ENCODE data around the gene HBA1.
"Not testable (repeated sequence)": the region's sequence is repeated elsewhere in the genome, so short reads cannot be mapped to it uniquely, and the experiment has no call there.

HBA1 gene

DNA sequence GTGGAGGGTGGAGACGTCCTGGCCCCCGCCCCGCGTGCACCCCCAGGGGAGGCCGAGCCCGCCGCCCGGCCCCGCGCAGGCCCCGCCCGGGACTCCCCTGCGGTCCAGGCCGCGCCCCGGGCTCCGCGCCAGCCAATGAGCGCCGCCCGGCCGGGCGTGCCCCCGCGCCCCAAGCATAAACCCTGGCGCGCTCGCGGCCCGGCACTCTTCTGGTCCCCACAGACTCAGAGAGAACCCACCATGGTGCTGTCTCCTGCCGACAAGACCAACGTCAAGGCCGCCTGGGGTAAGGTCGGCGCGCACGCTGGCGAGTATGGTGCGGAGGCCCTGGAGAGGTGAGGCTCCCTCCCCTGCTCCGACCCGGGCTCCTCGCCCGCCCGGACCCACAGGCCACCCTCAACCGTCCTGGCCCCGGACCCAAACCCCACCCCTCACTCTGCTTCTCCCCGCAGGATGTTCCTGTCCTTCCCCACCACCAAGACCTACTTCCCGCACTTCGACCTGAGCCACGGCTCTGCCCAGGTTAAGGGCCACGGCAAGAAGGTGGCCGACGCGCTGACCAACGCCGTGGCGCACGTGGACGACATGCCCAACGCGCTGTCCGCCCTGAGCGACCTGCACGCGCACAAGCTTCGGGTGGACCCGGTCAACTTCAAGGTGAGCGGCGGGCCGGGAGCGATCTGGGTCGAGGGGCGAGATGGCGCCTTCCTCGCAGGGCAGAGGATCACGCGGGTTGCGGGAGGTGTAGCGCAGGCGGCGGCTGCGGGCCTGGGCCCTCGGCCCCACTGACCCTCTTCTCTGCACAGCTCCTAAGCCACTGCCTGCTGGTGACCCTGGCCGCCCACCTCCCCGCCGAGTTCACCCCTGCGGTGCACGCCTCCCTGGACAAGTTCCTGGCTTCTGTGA lies at the start of gene HBA1:
HBA1 (plus strand) TSS at position 204 of the 906 bp plus-strand sequence; CDS start at position 241, 37 bp downstream.
- DNase-seq, result not testable (repeated sequence)

DNA sequence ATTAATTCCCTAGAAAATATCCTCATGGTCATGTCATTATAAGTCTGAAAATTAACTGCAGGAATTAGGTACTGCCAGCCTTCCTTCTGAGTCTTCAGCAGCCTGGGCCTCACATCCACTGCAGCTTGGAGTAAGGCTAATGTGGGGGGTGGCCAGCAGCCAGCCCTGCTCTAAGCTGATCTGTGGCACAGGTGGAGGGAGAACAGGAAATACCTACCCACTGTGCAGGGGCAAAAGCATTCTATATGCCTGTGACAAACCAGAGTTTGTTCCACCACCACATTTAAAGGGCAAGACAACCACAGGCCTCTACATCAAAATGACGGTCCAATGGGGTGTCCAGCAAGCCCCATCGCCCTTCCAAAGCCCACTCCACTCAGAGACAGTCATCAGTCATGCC lies 47.4 kb upstream of the HBA1 start:
- DNase-seq, result no peak

DNA sequence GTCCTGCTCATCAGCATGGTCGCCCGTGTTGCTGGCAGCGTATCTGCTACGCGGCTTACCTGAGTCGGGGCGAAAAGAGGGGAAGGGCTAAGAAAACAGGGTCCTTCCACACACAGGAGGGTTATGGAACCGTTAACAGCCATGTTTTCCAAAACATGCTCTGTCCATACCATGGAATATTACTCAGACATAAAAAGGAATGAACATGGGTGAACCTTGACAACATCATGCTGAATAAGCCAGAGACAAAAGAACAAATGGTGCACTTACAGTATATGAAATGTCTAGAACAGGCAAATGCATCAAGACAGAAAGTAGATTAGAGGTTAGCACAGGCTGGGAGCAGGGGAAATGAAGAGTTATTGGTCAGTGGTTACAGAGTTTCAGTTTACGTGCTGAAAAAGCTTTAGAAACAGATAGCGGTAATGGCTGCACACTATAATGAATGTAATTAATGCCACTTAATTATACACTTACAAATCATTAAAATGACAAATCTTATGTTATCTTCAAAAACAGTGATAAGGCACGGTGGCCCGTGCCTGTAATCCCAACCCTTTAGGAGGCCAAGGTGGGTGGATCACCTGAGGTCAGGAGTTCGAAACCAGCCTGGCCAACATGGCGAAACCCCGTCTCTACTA lies 45.8 kb upstream of the HBA1 start:
- no peak for DNase-seq

DNA sequence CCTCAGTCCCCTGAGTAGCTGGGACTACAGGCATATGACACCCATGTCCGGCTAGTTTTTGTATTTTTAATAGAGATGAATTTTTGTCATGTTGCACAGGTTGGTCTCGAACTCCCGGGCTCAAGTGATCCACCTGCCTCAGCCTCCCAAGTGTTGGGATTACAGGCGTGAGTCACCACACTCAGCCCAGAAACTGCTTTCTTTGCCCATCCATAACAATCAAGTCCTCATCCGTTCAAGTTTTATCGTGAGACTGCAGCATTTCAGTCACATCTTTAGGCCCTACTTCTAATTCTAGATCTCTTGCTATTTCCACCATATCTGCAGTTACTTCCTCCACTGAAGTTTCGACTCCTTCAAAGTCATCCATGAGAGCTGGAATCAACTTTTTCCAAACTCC lies 44.4 kb upstream of the HBA1 start:
- DNase-seq, result no peak

DNA sequence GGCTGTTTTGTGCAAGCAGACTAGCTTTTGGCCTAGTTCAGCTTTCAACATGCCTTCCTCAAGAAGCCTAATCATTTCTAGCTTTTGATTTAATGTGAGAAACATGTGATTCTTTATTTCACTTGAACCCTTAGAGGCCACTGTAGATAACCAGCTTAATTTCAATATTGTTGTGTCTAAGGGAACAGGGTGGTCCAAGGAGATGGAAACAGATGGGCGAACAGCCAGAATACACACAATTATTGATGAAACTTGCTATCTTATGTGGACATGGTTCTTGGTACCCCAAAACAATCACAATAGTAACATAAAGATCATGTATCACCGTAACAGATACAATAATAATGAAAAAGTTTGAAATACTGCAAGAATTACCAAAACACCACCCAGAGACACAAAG lies 42.8 kb upstream of the HBA1 start:
- DNase-seq, result no peak

DNA sequence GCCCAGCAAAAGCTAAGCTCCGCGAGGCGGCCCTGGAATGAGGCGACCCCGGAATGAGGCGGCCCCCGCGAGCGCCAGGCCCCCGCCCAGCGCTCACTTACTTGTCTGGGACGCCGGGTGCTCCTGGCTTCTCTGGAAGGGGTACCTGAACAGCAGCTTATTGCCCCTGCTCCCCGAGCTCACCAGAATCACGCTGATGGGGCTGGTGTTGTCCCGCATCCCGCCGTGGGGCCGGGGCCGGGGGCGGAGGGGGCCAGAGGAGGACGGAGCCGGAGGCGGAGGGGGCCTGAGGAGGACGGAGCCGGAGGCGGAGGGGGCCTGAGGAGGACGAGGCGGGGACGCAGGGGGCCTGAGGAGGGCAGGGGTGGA lies 38.4 kb upstream of the HBA1 start:
- DNase-seq, result peak; percentile 38

DNA sequence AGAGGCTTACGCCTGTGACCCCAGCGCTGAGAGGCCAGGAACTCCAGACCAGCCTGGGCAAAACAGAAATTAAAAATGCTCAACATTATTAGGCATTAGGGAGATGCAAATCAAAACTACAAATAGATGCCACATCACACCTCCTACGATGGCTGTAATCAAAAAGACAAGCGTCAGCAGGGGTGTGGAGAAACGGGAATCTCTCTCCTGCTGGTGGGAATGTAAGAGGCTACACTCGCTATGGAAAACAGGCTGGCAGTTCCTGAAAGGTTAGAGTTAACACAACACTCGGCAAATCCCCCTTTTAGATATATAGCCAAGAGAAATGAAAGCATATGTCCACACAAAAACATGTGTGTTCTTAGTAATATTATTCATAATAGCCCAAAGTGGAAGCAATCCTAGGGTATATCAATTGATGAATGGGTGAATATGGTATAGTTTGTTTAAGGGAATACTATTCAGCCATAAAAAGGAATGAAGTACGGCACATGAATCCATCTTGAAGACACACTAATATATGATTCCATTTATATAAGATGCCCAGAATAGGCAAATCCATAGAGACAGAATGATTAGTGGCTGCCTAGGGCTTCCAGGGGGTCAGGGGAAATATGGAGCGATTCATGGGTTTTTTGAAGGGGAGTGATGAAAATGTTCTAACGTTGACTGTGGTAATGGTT lies 36.2 kb upstream of the HBA1 start:
- no peak for DNase-seq

DNA sequence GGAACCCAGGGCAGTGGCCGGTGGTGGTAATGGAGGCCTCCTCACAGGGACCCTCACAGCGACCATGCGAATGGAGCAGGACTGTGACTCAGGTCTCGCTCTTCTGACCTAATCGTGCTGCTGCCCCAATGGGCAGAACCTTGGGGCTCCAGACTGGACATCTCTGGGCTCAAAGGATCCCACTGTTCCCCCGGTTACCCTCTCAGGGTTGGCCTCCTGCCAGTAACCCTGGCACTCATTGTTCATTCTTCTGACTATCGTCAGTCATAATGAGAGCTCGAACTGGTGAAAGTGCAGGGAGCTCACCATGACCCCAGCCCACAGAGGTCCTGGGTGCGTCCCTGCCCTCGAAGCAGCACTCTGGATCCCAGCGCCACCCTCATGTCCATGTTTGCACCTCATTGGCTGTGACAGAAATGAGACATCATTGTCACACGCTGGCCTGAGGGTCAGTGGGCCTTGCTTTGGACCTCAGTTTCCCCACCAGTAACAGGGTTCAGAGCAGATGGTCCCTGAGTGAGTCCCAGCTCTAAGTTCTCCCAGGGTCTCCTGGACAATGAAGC lies 34.0 kb upstream of the HBA1 start:
- DNase-seq, result no peak

DNA sequence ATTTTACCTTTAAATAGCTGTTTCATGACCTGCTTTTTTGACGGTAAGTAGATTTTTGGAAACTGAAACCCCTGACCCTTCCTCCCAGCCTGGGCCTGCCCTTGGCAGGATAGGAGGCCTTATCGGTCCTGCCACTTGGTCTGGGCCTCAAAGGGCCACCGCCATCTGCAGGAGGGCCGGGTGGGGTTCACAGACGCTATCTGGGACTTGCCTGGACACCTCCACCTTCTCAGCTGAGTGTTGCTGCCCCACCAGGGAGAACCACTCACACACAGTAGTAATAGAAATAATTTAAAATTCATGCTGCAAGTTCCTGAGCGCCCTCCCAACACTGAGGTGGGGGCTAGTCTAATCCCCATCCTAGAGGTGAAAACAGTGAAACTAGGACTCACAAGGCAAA lies 33.4 kb upstream of the HBA1 start:
- DNase-seq, result no peak

DNA sequence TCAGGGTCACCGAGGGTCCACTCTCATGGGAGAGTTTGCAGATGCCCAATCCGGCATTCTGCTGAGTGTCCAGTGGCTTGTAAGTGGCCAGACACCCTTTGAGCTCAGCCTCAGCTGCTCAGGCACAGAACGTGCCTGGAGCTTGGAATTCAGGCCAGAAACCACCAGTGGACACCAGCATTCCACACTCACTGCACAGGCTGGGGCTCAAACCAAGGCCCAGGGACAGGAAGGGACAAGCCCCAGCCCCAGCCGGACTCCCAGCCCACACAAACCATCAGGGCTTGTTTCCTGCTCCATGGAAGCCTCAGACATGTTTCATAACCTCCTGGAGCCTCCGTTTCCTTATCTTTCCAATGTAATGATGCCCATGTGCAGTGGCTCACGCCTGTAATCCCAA lies 33.0 kb upstream of the HBA1 start:
- DNase-seq, result no peak

DNA sequence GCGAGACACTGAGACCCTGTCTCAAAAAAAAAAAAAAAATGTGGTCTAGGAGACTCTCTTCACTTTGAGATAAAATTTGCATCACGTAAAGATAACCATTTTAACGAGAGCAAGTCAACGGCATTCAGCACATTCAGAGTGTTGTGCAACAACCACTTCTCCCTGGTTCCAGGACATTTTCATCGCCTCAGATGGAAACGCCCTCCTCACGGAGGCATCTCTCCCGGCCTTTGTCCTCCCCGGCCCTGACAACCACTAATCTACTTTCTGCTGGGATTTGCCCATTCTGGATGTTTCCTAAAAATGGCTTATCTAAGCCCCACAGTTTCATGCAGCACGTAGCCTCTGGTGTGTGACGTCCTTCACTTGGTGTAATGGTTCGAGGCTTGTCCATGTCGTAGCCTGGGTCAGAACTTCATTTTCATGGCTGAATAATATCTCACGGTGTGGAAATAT lies 31.7 kb upstream of the HBA1 start:
- DNase-seq, result no peak

DNA sequence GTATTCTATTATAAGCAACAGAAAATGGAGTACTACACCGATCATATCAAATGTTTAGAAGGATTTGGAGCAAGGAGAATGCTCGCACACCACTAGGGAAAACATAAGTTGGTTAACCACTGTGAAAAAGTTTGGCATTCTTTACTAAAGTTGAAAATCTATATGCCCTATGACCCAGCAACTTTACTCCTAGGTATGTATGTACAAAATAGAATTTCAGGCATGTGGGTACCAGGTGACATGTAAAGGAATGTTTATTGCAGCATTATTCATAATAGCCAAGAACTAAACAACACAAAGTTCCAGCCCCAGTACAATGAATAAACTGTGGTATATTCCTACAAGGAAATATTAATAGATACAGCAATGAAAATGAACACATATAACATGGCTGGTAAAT lies 29.8 kb upstream of the HBA1 start:
- no peak for DNase-seq

DNA sequence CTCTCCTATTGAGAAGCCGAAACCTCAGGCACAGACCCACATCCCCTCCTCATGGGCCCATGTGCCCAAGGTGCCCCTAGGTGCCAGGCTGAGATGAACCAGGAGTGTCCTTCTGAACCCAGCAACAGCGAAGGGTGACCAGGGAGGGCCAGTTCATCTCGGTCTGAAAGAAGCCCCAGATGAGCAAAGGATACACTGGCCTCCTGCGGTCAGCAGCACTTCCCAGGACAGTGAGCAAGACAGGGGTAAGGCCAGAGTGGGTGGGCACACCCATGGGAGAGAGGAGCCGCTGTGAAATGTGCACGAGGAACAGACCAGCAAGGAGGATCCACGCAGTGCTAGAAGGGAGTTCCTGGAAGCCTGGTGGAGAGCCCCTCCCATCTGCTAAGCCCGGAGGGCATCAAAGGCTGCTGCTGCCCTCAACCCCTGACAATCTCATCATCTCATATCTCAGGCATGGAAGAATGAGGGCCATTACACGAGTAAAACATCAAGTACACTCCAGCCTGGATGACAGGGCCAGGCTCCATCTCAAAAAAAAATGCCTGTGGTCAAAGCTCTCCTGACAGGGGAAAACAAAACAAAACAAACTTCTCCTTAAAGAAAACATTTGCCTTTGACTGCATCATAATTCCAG lies 27.3 kb upstream of the HBA1 start:
- no peak for DNase-seq

DNA sequence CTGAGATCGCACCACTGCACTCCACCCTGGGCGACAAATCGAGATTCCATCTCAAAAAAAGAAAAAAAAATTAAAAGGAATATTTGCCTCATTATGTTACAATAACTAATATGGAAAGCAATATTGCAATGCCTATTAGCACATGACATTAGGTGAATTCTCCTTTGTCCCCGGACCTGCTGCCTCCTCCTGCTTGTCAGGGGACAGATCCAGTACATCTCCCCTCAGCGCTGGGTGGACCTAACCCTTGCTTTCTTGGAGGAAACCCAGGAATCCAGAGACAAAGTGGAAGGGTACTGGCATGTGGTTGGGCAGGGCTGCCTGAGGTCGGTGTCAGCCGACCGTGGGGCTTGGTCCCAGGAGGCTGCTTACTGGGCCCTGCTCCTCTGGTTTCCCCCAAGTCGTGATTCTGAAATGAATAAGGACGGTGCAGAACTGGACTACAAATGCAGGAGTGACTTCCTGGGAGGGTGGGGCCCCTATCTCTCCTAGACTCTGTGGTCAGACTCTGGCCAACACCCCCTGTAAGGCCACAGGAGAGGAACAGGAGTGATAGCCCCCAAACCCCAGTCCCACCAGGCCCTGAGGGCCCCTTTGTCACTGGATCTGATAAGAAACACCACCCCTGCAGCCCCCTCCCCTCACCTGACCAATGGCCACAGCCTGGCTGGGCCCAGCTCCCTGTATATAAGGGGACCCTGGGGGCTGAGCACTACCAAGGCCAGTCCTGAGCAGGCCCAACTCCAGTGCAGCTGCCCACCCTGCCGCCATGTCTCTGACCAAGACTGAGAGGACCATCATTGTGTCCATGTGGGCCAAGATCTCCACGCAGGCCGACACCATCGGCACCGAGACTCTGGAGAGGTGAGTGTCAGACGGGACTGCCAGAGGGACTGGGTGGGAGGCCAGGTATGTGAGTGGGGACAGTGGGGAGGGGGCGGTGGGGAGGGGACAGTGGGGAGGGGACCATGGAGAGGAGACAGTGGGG lies 24.0 kb upstream of the HBA1 start, which contains the start of gene HBZ:
HBZ (plus strand) TSS at position 504 of the 988 bp plus-strand sequence; CDS start at position 770, 266 bp downstream.
- no peak for DNase-seq

DNA sequence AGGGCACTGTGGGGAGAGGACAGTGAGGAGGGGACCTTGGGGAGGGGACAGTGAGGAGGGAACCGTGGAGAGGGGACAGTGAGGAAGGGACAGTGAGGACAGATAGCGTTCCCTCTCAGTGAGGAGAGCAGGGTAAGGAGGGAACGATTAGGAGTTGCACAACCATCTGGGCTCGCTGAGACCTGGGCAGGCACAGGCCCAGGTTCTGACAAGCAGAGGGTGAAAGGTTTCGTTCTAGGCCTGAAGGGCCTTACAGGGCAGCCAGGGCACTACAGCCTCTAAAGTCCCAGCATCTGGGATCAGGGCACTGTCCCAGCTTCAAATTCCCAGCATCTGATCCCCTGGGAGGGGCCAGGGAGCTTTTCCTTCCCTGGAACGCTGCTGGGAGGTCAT lies 23.4 kb upstream of the HBA1 start:
- DNase-seq, result not testable (repeated sequence)

DNA sequence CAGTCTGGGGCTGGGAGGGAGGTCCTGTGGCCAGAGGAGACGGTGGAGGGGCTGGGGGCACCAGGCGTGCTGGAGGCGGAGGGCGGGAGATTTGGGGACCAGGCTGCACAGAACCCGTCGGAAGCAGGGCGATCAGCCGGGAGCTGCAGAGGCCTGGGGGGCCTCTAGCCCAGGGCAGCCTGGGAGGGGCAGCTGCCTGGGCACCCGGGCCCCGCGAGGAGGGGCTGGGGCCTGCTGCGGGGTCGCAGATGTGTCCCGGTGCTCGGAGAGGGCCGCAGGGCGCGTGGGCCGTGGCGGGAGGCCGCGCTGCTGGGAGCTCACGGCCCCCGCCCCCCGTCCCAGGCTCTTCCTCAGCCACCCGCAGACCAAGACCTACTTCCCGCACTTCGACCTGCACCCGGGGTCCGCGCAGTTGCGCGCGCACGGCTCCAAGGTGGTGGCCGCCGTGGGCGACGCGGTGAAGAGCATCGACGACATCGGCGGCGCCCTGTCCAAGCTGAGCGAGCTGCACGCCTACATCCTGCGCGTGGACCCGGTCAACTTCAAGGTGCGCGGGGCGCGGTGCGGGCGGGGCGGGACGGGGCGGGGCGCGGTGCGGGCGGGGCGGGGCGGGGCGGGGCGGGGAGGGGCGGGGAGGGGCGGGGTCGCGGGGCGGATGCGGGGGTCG lies 22.8 kb upstream of the HBA1 start:
- not testable (repeated sequence) for DNase-seq

DNA sequence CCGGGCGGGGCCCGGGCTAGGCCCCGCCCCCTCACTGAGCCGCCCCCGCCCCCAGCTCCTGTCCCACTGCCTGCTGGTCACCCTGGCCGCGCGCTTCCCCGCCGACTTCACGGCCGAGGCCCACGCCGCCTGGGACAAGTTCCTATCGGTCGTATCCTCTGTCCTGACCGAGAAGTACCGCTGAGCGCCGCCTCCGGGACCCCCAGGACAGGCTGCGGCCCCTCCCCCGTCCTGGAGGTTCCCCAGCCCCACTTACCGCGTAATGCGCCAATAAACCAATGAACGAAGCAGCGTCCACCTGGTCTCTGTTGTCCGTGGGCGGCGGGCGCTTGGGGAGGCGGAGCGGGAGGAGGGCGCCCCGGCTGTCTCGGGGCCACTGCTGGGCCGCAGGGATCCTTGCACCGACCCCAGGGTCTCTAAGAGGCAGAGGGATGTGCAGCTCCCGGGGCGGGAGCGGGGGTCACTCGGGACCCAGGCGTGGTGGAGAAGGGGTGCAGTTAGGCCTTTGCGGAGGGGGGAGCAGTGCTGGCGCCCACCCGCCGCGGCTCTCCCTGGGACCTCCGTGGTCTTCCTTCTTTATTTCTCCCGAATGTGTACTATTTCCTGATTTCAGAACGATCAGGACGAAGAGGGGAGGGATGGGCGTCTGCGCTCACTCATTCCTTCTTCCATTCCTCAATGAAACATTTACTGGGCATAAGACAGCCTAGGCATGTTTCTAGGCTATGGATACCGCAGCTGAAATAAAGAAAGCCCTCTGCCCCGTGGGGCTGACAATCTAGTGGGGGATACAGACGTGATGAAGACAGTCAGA lies 22.1 kb upstream of the HBA1 start:
- peak; percentile 32 for DNase-seq

DNA sequence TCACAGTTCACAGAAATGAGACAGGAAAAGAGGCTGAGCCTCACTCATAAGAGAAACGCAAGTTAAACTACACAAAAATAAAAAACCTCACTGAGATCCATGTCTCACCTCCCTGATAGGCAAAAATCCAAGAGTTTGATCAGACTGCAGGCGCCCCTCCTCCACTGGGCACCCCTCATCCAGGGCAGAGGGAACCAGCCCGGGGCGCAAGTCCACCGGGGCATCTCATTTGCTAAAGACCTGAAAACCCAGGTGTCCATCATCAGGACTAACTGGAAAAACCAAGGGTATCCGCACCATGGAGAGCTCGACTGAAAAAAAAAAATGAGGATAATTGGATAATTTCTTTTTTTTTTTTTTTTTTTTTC lies 21.5 kb upstream of the HBA1 start:
- no peak for DNase-seq

DNA sequence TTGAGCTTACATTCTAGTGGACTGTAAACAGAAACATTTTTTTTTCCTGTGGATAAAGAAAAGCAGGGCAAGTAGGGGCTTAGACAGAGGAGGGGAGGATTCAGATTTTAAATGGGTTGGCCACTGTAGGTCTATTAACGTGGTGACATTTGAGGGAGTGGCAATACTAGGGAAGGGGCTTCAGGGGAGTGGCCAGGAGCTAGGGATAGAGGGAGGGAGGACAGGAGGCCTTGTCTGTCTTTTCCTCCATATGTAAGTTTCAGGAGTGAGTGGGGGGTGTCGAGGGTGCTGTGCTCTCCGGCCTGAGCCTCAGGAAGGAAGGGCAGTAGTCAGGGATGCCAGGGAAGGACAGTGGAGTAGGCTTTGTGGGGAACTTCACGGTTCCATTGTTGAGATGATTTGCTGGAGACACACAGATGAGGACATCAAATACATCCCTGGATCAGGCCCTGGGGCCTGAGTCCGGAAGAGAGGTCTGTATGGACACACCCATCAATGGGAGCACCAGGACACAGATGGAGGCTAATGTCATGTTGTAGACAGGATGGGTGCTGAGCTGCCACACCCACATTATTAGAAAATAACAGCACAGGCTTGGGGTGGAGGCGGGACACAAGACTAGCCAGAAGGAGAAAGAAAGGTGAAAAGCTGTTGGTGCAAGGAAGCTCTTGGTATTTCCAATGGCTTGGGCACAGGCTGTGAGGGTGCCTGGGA lies 17.2 kb upstream of the HBA1 start:
- DNase-seq, result no peak

Data from activated naive CD4-positive, alpha-beta T cell treated with anti-CD3 and anti-CD28 coated beads, Interleukin-2, amount 50 U/mL, for 16 hours (primary cell).